Skin epidermis (tissue), 12 donors: Measurements from ENCODE around the gene SAMHD1.
"Not testable (repeated sequence)": the region's sequence is repeated elsewhere in the genome, so short reads cannot be mapped to it uniquely, and the experiment has no call there.

Source experiments
- H3K27ac ChIP-seq, 21 experiments: fragments of 200-600 bp; sonication (generic) in 11 of 21; one replicate each; pipeline ENCODE4 v1.5.0; 2020; ENCODE audit warnings: mild to moderate bottlenecking in 3 of 21, inconsistent platforms in 2 of 21, moderate library complexity in 2 of 21
- H3K4me3 ChIP-seq, 7 experiments: fragments of 200-600 bp; sonication (generic) in 2 of 7; one replicate each; pipeline ENCODE4 v1.5.0; 2020; ENCODE audit warnings: inconsistent platforms in 2 of 7, mild to moderate bottlenecking in 2 of 7, moderate library complexity in 1 of 7

Gene SAMHD1

DNA sequence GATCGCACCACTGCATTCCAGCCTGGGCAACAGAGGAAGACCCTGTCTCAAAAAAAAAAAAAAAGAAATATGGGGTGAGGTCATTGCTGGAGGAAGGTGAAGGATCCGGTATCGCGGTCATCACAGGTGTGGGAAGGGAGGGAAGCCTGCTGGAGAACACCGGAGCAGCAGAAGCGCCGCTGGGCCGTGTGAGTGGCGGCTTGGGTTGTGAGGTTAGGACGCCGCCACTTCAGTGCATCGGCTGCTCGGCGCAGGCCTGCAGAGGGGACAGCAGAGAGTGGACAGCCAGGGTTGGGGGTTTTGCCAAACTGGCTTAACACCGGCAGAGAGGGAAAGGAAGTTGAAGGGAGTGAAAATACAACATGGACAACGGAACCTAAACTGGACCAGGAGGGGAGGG, 70.2 kb downstream of the SAMHD1 start:
- Histone ChIP-seq H3K27ac (no peak overlapping the region), H3K4me3 (no peak overlapping the region)

DNA sequence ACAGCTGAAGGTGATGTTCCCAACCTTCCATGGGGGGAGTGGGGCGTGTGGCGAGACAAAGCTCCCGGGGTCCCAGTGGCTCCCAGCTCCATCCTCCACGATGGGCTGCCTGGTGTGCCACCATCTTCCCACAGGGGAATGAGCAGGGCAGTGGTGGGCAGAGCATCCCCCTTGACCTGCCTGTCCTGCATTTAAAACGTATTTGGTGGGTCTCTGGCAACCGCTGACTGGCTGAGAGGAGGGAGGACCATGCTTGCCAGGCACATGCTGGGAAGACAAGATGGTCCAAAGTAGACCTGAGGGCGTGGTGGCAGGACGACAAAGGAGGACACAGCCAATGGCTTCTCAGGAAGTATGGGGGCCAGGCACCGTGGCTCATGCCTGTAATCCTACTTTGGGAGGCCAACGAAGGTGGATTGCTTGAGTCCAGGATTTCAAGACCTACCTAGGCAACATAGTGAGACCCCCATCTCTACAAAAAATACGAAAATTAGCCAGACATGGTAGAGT, 70.7 kb downstream of the SAMHD1 start:
- no peak overlapping the region for H3K4me3 ChIP-seq
- no peak overlapping the region for H3K27ac ChIP-seq

DNA sequence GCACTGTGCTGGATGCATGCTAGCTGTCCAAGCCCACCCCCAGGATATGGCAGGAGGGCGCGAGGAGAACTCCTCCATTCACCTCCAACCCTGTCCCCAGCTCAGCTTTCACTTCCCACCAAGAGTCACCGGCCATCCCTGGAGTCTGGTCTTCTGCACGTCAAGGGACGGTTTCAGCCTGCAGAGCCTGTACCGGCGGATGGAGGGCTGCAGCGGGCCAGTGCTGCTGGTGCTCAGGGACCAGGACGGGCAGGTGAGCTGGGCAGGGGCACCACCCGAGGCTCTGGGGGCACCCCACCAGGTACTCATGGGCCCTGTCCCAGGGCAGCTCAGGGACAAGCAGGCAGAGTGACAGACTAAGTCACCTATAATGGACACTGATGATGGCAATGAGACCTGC, 72.6 kb downstream of the SAMHD1 start:
- H3K4me3 ChIP-seq, result no peak overlapping the region
- no peak overlapping the region for H3K27ac ChIP-seq

DNA sequence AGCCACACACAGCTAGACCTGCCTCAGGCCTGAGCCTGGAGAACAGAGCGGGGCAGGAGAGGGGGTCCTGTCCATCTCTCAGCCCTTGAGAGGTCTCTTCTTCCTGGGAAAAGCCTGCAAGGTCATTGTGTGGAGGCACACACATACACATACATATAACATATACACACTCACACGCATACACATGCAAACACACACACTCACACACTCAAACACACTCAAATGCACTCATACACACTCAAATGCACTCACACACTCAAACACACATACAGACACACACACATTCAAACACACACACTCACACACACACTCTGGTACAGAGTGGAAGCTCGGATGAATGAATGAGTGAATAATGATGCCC, 75.1 kb downstream of the SAMHD1 start:
- no peak overlapping the region for H3K27ac ChIP-seq

DNA sequence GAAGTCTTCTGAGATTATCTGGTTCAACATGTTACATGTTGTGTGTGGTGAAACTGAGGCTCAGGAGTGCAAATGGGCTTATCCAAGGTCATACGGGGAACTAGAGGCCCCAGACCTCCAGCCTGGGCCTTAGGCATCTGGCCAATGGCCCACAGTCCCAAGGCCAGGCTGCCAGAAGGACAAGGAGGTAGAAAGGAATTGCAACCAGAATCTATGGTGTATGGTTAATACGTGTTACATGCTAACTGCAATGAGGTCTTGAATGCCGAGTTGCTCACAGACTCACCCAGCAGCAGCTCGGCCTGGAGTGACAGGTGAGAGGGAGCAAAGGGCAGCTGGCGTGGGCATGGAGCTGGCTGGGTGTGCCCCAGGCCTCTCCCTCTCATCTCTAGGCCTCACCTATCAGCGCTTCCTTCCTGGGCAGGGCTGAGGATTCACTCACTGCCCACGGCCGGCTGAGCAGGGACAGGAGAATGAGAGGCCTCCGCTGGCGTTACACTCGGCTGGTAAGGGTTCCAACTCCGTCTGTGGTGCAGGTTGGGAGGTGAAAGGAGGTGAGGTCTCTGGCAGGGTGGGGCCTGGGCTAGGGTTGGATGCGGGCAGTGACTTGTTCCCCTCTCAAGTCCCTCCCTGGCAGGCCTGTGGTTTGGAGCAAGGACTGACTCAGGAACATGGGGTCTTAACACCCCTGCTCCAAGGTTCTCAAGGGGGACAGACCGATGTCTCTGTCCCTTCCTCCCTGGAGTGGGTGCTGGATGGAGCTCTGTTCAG, 75.6 kb downstream of the SAMHD1 start, which contains the start of gene TLDC2:
TLDC2 (plus strand) TSS at position 437 of the 771 bp plus-strand sequence; CDS start at position 474, 37 bp downstream.
- H3K4me3 ChIP-seq, result no peak within 1 kb of the TSS
- peak within 1 kb of the TSS in 1 of 21 experiments; percentile 24 for H3K27ac ChIP-seq

More for the DNA sequence above, 75.1 kb downstream of the SAMHD1 start:
- H3K4me3 ChIP-seq, result no peak overlapping the region

DNA sequence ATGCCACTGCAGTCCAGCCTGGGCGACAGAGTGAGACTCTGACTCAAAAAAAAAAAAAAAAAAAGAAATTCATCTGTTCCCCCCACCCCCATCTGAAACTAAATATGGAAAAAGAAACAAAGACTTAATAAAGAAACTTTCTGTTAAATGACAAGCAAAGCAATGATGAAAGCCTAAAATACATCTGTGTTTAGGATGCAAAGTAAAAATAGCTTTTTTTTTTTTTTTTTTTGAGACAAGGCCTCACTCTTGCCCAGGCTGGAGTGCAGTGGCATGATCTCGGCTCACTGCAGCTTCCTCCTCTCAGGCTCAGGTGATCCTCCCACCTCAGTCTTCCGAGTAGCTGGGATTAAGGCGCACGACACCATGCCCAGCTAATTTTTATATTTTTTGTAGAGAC, 76.4 kb downstream of the SAMHD1 start:
- H3K27ac ChIP-seq, result peak overlapping the region in 1 of 21 experiments; percentile 24
- H3K4me3 ChIP-seq, result not testable (repeated sequence)

DNA sequence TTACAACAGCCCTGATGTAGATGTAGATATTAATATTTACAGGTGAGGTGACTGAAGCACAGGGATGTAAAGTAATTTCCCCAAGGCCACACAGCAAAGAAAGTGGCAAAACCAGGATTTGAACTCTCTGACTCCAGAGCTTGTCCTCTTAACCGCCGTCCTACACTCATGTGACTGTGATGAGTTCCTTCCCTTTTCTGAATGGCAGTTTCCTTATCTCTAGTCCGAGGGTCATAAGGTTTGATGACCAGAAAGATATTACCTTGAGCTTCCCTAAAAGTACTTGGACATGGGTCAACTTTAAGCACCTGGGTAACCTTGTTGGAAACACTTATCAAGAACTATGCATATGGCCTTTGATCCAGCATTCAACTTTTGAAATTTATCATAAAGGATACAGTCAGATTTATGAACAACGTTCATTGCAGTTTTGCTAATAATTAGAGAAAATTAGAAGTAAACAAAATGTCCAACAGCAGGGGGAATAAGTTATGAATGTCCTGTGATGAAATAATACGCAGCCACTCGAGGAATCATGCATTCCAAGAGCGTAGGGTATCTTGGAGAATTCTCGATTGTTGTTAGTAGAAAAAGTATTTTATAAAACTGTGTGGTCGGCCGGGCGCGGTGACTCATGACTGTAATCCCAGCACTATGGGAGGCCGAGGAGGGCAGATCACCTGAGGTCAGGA, 77.9 kb downstream of the SAMHD1 start:
- no peak overlapping the region for H3K4me3 ChIP-seq
- H3K27ac ChIP-seq, result no peak overlapping the region

DNA sequence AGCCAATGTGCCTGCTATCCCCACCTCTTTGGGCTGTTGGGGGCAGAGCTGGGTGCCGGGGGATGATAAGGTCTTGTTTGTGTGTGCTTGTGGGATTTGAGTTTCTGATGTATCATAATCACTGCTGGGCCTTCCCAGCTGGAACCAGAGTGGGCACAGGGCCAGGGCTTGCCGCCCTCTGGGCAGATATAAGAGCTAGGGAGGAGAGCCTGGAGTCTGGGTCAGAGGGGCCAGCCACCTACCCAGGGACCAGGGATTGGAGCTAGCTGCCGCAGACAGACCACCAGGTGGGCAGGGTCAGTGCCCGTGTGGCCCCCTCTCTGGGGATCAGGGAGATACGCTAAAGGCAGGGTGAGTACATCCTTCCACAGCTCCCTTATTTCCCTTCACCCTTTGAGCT, 78.7 kb downstream of the SAMHD1 start:
- no peak overlapping the region for H3K4me3 ChIP-seq
- no peak overlapping the region for H3K27ac ChIP-seq

DNA sequence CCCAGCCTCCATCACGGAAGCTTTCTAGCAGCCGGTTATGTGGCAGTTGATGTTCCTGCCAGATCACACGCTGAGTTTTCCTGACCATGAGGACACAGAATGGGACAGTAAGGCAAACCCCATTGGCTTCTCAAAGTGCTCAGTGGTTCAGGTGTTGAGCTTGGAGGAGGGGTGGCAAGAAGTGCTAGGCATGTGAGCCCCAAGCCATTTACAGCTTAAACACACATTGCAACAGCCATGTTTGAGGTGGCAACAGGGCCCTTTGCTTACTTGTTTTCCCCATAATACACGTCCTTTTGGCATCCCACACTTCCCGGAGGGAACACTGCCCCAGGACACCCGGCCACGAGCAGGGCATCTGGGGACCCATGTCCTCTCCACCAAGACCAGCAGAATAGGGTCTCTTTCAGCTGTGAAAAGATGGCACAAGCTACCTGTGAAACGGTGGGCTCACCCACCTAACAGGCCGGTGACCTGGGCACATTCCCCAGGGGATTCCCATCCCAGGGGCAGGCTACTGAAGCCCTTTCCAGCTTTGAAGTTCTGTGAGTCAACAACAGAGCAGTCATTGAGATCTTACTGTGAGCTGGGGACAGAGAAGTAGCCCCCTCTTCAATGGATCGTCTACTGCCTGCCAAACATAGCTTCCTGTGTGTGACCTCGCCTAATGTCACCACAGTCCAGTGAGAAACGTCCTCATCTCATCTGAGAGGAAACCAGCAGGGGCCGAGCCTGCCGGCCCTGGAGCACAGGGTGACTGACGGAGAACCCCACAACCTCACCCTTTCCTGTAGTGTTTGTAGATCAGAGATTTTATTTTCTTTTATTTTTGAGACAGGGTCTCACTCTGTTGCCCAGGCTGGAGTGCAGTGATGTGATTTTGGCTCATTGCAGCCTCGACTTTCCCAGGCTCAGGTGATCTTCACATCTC, 79.6 kb downstream of the SAMHD1 start:
- H3K4me3 ChIP-seq, result no peak overlapping the region

DNA sequence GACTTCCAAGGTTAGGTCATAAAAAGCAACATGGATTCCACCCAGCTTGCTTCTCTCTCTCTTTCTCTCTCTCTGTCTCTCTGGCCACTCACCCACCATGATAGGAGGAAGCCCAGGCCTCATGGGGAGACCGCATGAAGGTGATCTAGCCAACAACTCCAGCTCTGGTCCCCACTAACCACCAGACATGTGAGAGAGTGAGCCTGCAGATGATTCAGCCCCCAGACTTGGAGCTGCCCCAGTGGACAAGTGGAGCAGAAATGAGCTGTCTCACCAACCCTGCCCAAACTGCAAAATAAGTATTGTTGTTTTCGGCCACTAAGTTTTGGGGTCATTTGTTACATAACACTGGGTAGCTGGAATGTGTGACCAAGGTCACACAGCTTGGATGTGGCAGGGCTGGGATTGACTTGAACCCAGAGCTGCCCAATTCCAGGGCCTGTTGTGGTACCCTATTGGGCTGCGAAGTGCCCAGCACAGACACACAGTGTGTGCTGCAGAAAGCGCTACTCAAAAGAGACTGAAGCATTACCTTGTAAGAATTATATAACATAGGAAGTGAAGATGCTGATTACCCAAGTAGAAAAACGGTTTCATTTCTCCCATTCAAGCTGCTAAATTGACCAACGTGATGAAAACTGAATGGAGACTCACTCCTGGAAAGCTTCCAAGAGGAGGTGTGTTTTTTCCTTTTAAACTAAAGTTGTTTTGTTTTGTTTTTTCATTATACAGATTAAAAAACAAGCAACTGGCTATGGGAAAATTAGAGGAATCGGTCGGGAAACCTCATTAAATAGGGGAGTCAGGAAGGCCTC, 84.6 kb downstream of the SAMHD1 start:
- H3K4me3 ChIP-seq, result no peak overlapping the region
- peak overlapping the region in 6 of 21 experiments; percentile 2 to 32 (median 20) for H3K27ac ChIP-seq

More for the DNA sequence above, 79.6 kb downstream of the SAMHD1 start:
- H3K27ac ChIP-seq, result no peak overlapping the region

DNA sequence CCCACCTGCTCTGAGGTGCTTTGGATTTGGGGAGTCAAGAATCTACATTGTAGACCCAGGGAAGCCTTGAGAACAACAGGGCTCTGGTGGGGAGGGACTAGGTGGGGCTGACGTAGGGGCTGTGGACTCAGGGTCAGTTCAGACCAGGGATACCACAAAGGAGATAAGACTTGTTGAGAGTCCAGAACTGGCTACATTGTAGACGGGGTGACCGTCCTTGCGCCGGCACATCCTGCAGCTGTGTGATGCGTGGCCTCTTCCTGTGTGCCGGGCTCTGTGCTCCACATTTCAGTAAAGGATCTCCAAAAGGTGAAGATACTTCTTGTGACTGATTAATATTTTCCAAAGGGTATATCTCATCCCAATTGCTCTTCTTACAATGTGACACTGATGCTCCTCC, 85.3 kb downstream of the SAMHD1 start:
- Histone ChIP-seq H3K4me3 (no peak overlapping the region), H3K27ac (peak overlapping the region in 3 of 21 experiments; percentile 30 to 34 (median 32))

DNA sequence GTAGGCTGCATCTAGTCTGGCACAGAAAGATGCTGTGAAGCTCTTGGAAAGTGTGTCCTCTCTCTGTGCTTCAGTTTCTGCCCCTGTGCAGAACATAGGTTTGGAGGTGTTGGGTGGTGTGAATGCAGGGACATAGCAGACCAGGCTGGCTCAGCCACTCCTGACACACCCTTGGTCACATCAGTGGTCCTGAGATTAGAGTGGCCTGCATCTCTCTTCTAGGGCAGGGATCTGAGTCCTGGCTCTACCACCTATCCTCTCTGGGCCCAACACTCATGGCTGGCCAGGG, 85.7 kb downstream of the SAMHD1 start:
- no peak overlapping the region for H3K4me3 ChIP-seq
- H3K27ac ChIP-seq, result peak overlapping the region in 1 of 21 experiments; percentile 34

DNA sequence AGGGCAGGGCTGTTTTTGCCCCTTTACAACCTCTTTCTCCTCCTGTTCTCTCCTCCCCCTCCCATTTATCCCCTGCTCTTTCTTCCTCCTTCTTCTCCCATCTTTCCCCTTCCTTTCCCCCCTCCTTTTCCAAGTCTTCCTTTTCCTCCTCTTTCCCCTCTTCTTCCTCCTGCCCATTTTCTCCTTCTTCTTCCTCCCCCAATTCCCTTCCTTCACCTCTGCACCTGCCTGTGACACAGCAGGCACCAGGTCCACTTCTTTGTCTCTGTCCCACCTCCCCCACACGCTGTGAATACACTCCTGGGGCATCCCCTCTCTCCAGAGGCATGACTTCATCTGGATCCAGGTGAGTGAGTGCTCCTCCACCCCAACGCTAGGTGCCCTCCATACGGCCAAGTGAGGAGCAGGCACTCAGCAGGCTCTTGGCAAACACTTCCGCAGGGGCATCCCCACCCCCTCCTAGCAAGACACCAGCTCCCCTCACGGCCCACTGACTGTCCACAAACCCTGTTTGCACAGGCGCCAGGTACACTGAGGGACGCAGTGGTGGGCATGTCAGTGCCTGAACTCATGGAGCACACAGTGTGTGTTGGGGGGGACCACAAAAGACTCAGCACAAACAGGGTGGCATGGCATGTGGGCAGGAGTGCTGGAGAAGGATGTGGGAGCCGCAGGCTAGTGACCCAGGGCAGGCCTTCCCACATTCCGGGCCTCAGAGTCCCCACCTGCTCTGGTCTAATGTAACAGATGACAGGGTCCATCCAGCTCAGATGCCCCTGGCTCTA, 86.2 kb downstream of the SAMHD1 start:
- H3K27ac ChIP-seq, result peak overlapping the region in 1 of 21 experiments; percentile 34
- no peak overlapping the region for H3K4me3 ChIP-seq

DNA sequence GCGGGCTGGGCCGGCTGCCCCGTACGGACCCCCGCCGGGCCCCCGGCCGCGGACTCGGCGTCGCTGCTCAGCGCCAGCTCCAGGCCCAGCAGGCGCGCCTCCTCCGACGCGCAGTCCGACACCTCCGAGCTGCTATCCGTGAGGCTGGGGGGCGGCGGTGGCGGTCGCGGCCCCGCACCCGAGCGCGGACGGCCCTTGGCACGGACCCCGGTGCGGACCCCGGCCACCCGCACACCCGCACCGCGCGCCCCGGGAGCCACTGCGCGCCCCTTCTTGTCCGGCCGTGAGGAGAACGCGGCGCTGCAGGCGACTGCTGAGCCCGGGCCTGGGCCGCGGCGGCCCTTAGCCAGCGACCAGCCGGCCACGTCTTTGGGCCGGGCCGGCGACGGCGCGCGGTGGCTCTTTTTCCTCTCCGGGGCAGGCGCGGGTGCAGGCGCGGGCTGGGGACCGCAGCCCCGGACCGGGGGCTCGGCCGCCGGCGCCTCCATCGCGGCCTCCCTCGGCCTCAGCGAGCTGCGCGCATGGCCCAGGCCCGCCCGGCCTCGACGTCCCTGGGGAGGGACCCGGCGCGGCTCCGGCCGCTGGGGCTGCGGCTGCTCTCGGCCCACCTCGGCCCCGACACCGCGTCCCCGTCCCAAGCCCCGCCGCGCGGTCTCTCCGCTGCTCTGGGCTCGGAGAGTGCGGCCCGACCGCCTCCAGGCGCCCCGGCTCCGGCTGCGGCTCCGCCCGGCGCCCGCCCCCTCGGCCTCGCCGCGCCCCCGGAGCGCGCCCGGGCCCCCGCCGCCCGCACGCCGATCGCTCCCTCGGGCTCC, 88.4 kb downstream of the SAMHD1 start:
- Histone ChIP-seq H3K27ac (peak overlapping the region in 20 of 21 experiments; percentile 51 to 90 (median 81)), H3K4me3 (peak overlapping the region; percentile 41 to 69 (median 52))

DNA sequence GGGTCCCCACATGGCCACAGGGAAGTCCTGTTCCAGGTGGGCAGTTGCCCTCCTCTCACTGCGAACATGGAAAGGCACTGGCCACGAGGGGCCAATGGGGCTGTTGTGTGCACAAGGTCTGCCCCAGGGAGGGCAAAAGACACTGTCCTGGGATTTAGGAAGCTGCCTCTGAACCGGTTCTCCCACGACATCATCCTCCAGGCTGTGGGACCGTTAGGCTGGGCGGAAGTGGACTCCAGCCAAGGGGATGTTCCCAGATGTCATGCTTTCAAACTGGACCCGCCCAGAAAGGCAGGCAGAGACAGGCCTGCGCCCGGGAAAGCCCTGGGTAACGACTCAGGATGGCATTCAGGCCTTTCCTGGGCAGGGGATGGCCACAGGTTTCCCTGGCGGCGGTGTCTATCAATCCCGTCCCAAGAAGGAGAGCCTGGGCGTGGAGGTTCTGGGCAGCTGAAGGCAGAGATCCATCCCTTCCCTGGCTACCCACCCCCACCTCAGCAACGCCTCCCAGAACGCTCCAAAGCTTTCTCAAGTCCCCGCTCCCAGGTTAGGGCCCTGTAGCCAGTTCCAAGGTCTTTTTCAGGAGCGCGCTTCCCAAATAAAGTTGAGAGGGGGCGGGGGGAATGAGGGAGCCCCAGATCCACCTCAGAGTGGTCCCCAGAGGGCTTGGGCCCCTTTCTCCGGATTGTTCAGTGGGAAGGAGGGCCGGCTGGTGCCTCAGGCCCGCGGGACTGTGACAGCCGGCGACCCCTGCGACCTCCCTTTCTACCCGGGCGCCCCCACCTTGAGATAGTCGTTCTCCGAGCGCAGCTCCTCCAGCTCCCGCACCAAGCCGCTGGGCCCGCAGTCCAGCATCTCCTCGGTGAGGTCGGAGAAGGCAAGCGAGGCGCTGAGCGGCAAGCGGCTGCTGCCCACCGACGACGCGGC, 89.4 kb downstream of the SAMHD1 start:
- H3K27ac ChIP-seq, result peak overlapping the region; percentile 34 to 90 (median 80)
- H3K4me3 ChIP-seq, result peak overlapping the region; percentile 41 to 69 (median 52)

DNA sequence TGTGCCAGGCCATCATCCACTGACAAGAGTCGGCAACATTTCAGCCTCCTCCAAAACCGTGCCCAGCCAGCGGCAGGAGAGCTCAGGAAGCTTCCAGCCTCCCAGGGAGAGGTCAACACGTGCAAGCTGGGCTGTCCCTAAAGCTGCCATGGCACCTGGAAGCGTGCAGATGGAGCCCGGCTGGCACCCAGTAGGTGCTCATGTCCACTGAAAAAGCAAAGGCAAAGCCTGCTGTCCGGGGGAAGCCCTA, 90.0 kb downstream of the SAMHD1 start:
- peak overlapping the region; percentile 41 to 69 (median 52) for H3K4me3 ChIP-seq
- H3K27ac ChIP-seq, result peak overlapping the region in 18 of 21 experiments; percentile 13 to 88 (median 78)
